Activated CD4-positive, CD25-positive, alpha-beta regulatory T cell treated with anti-CD3 and anti-CD28 coated beads, Interleukin-2, amount 50 U/mL, for 16 hours (primary cell): Measurements from ENCODE around the gene BDH1.
"Not testable (repeated sequence)": the region's sequence is repeated elsewhere in the genome, so short reads cannot be mapped to it uniquely, and the experiment has no call there.

Source experiments
- DNase-seq: peaks from one replicate; pipeline ENCODE4 v3.0.0-alpha.2; 2020; ENCODE audit warnings: low read depth, low spot score

The BDH1 gene

GRCh38 chr3:197487911-197488391 is 67.8 kb downstream of the BDH1 start:
- no peak for DNase-seq

GRCh38 chr3:197486861-197487260 is 68.9 kb downstream of the BDH1 start:
- no peak for DNase-seq

- no peak for DNase-seq
These were observed 70.6 kb downstream of the BDH1 start for GRCh38 chr3:197485143-197485542.

- DNase-seq = no peak
These were observed 71.4 kb downstream of the BDH1 start for GRCh38 chr3:197484204-197484901.

- DNase-seq = no peak
These were observed 73.8 kb downstream of the BDH1 start for GRCh38 chr3:197482001-197482400.

- DNase-seq = no peak
These were observed 75.4 kb downstream of the BDH1 start for GRCh38 chr3:197480320-197480719.

GRCh38 chr3:197478746-197479668 is 76.8 kb downstream of the BDH1 start:
- DNase-seq = no peak

- DNase-seq = not testable (repeated sequence)
These were observed 78.0 kb downstream of the BDH1 start for GRCh38 chr3:197477816-197478215.

- no peak for DNase-seq
These were observed 79.7 kb downstream of the BDH1 start for GRCh38 chr3:197475997-197476525.

GRCh38 chr3:197475514-197475913 is 80.3 kb downstream of the BDH1 start:
- DNase-seq = no peak

- no peak for DNase-seq
These were observed 83.6 kb downstream of the BDH1 start for GRCh38 chr3:197472151-197472550.

GRCh38 chr3:197471221-197472010 is 84.4 kb downstream of the BDH1 start:
- DNase-seq = no peak

GRCh38 chr3:197468866-197469382 is 86.8 kb downstream of the BDH1 start:
- no peak for DNase-seq

GRCh38 chr3:197468167-197468566 is 87.6 kb downstream of the BDH1 start:
- no peak for DNase-seq

- no peak for DNase-seq
These were observed 89.0 kb downstream of the BDH1 start for GRCh38 chr3:197466586-197467399.

- DNase-seq = no peak
These were observed 89.7 kb downstream of the BDH1 start for GRCh38 chr3:197465996-197466549.

GRCh38 chr3:197465197-197465995 is 90.4 kb downstream of the BDH1 start:
- no peak for DNase-seq

GRCh38 chr3:197464794-197465193 is 91.0 kb downstream of the BDH1 start:
- no peak for DNase-seq

- DNase-seq = no peak
These were observed 92.5 kb downstream of the BDH1 start for GRCh38 chr3:197463279-197463678.
